A673 (cell line): ENCODE data around the gene PISD.

Experiments used
- EZH2 ChIP-seq: fragments of 200-600 bp; sonication (generic); IDR thresholded peaks from 2 replicates; pipeline ENCODE4 v1.6.1; 2017; ENCODE audit warnings: borderline replicate concordance, low read depth, mild to moderate bottlenecking, mixed read lengths, antibody characterized with exemption, low read length; ENCODE audit not compliant: poor library complexity, severe bottlenecking
- TF ChIP-seq, protein P1 (sequence below): fragments of 300-800, 200-600 bp; sonication (generic); conservative IDR thresholded peaks from 2 replicates; pipeline ENCODE4 v1.5.1; 2017; ENCODE audit warnings: low read depth, mild to moderate bottlenecking, antibody characterized with exemption, low read length, moderate library complexity, mixed read lengths

DNA sequence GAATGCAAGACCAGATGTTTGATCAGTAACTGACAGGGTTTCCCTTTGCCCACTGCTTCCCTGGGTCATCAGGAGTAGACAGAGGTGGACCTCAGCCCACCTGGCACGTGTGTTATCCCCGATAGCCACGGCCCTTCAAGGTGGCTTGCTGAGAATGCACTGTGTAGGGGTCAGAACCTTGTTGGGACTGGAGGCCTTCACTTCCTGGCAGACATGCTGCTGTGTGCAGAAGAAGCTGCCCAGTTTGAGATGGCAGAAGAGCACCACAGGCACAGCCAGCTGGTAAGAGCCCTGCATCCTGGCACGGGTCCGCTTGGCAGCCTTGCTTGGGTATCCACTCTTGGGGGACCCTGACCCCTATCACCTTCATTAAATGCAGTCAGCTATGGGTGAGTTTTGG lies 83.8 kb downstream of the PISD start:
- TF ChIP-seq, protein P1, sequence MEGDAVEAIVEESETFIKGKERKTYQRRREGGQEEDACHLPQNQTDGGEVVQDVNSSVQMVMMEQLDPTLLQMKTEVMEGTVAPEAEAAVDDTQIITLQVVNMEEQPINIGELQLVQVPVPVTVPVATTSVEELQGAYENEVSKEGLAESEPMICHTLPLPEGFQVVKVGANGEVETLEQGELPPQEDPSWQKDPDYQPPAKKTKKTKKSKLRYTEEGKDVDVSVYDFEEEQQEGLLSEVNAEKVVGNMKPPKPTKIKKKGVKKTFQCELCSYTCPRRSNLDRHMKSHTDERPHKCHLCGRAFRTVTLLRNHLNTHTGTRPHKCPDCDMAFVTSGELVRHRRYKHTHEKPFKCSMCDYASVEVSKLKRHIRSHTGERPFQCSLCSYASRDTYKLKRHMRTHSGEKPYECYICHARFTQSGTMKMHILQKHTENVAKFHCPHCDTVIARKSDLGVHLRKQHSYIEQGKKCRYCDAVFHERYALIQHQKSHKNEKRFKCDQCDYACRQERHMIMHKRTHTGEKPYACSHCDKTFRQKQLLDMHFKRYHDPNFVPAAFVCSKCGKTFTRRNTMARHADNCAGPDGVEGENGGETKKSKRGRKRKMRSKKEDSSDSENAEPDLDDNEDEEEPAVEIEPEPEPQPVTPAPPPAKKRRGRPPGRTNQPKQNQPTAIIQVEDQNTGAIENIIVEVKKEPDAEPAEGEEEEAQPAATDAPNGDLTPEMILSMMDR, result no peak
- no peak for TF ChIP-seq EZH2
